ENCODE measurements around the gene SCP2. TPM values are rescaled to one million over a fixed set of nuclear protein-coding genes. Genes with fewer than 3 reads are reported as not detected.

Gene SCP2
- total and polyA plus RNA-seq, 2 of the 4 experiments (the other 2 are of a cell fraction) = 70.4 to 83.1 TPM

- Histone ChIP-seq H3K36me3 (ENCODE audit: control insufficient read depth, insufficient read depth, low read length) (peaks cover 7% of the 10 kb centered on the region), H3K27ac (ENCODE audit: insufficient read depth, low read length) (peak overlapping the region; percentile 59; the same call in 1 of the 2 replicates), H3K56ac (ENCODE audit: extremely low read depth, insufficient read depth, low read length) (no peak overlapping the region), H3K9me1 (ENCODE audit: insufficient read depth, low read length) (peaks cover 5% of the 10 kb centered on the region), H2BK5ac (ENCODE audit: low read depth, low read length, poor library complexity, severe bottlenecking) (peak overlapping the region; percentile 52), H3K14ac (replicated peaks; ENCODE audit: low read depth, low read length) (peak overlapping the region; percentile 77; the same call in 1 of the 2 replicates), H2AFZ (replicated peaks; ENCODE audit: low read length, poor library complexity) (no peak overlapping the region), H3K27me3 (ENCODE audit: control insufficient read depth, insufficient read depth, low read length) (no peaks in the 10 kb centered on the region), H3K4me3 (ENCODE audit: insufficient read depth, low read depth, low read length) (no peak overlapping the region), H3K23ac (ENCODE audit: low read depth, low read length) (0 out of 2 replicates have a peak overlapping the region, but pooled peaks have one; percentile 28), H4K91ac (ENCODE audit: insufficient read depth, low read depth, low read length) (peak overlapping the region; percentile 30), H3K79me1 (ENCODE audit: low read depth in 1 of 2, low read length in 2 of 2) (peaks cover 34 to 71% of the 10 kb centered on the region in 2 experiments), H3K4ac (ENCODE audit: low read depth, low read length) (peak overlapping the region; percentile 67), H4K8ac (ENCODE audit: low read depth in 2 of 2, low read length in 2 of 2) (no peak overlapping the region), H3K4me1 (ENCODE audit: control insufficient read depth, insufficient read depth, low read length) (peaks cover 8% of the 10 kb centered on the region), H3K9ac (ENCODE audit: low read depth, low read length) (no peak overlapping the region), H3K4me2 (ENCODE audit: low read depth, low read length) (peak overlapping the region; percentile 41), H2BK20ac (ENCODE audit: low read depth, low read length) (no peak overlapping the region; the same call in 1 of the 2 replicates), H3K9me3 (ENCODE audit: control insufficient read depth, insufficient read depth, low read length) (no peaks in the 10 kb centered on the region), H4K20me1 (ENCODE audit: insufficient read depth, low read length) (peaks cover 8% of the 10 kb centered on the region; the same call in 1 of the 2 replicates), H3K18ac (ENCODE audit: low read depth, low read length) (peak overlapping the region; percentile 63; the same call in 1 of the 2 replicates), H2BK120ac (ENCODE audit: low read depth, low read length) (peak overlapping the region; percentile 7), H2BK15ac (ENCODE audit: low read depth, low read length) (peak overlapping the region; percentile 37; the same call in 1 of the 3 replicates), H2AK9ac (replicated peaks; ENCODE audit: low read depth, low read length, poor library complexity) (peak overlapping the region; percentile 66), H2AK5ac (ENCODE audit: low read depth, low read length) (peak overlapping the region; percentile 71), H4K5ac (ENCODE audit: low read depth, low read length) (peak overlapping the region; percentile 36)
- POLR2A ChIA-PET (ENCODE audit: unreplicated experiment) = no interaction called here
- no CpG with 5 or more reads among the region's 2 CpGs for WGBS, 2 experiments (ENCODE audit: extremely low coverage in 2 of 2, insufficient read length in 1 of 2)
- no TSS peak for BruUV-seq (replicated peaks)
- ATAC-seq (ENCODE audit: low read depth) (peak; percentile 95), DNase-seq (peak; percentile 87)
- dilution Hi-C loops (cut with HindIII; ENCODE audit: low sequenced_read_pairs, unreplicated experiment) = no loop called here
- CTCF ChIA-PET = no interaction called here
- in situ Hi-C loops (cut with MboI; ENCODE audit: low sequenced_read_pairs) = no loop called here
- intact Hi-C loops (cut with micrococcal nuclease) = no loop called here
- TF ChIP-seq SMC3 (IDR thresholded peaks at IDR 0.05; ENCODE audit: low read depth, low read length) (no peak), RCOR1 (IDR thresholded peaks at IDR 0.05; ENCODE audit: insufficient replicate concordance, low read length) (no peak), CEBPB (IDR thresholded peaks at IDR 0.05; ENCODE audit: low read depth, low read length) (peak; percentile 95), USF2 (IDR thresholded peaks at IDR 0.05; ENCODE audit: low read depth, low read length) (no peak), ELK1 (IDR thresholded peaks at IDR 0.05; ENCODE audit: borderline replicate concordance, low read depth, low read length) (no peak), RFX5 (IDR thresholded peaks at IDR 0.05; ENCODE audit: low read depth, low read length) (no peak), RAD21 (IDR thresholded peaks at IDR 0.05; ENCODE audit: low read length) (0 out of 2 replicates have a peak, but pooled peaks have one; percentile 11), CHD1 (IDR thresholded peaks at IDR 0.05; ENCODE audit: low read depth, low read length) (no peak), MAFK (IDR thresholded peaks at IDR 0.05; ENCODE audit: low read depth, low read length) (no peak), CTCF (conservative IDR thresholded peaks at IDR 0.05; ENCODE audit: low read depth, low read length) (no peak), MAZ (IDR thresholded peaks at IDR 0.05; ENCODE audit: borderline replicate concordance, low read depth, low read length) (peak; percentile 57; the same call in 1 of the 2 replicates), BHLHE40 (IDR thresholded peaks at IDR 0.05; ENCODE audit: low read depth, low read length) (no peak), POLR2A (IDR thresholded peaks at IDR 0.05; ENCODE audit: low read depth, low read length) (no peak), MXI1 (IDR thresholded peaks at IDR 0.05; ENCODE audit: borderline replicate concordance, low read depth, low read length) (peak; percentile 90; the same call in 1 of the 2 replicates)
Observed at GRCh38 chr1:53025034-53025768, 98.1 kb downstream of the SCP2 start.
